CD14-positive monocyte (primary cell): Measurements from ENCODE around the gene ADAMTSL4. TPM values are rescaled to one million over a fixed set of nuclear protein-coding genes. Genes with fewer than 3 reads are reported as not detected.

Experiments
- DNase-seq, 3 donors: peaks; one replicate each; pipeline ENCODE4 v3.0.0-alpha.2; 2011 to 2022
- H2AFZ ChIP-seq: 2 replicates; pipeline ENCODE4 v1.6.0; 2012; ENCODE audit warnings: mild to moderate bottlenecking, low read depth, low read length, inconsistent platforms; ENCODE audit not compliant: insufficient read depth, poor library complexity, severe bottlenecking
- H3K27ac ChIP-seq, 2 donors: 1 replicate in 1 of 2; 2 replicates in 1 of 2; pipeline ENCODE4 v1.5.1; 2012 to 2013; ENCODE audit warnings: low read length in 2 of 2, control low read depth in 1 of 2, inconsistent platforms in 1 of 2, low read depth in 1 of 2, mild to moderate bottlenecking in 1 of 2
- H3K27me3 ChIP-seq, 2 donors: one replicate each; pipeline versions ENCODE4 v1.6.0 to v1.6.1; 2011 to 2013; ENCODE audit warnings: low read length in 2 of 2; ENCODE audit not compliant: control insufficient read depth in 2 of 2, insufficient read depth in 2 of 2
- H3K36me3 ChIP-seq, 2 donors: replicated peaks in 1 of 2; 1 replicate in 1 of 2; 2 replicates in 1 of 2; pipeline versions ENCODE4 v1.5.1 to v1.6.1; 2012 to 2013; ENCODE audit warnings: low read length in 2 of 2, control low read depth in 1 of 2, inconsistent platforms in 1 of 2, mild to moderate bottlenecking in 1 of 2; ENCODE audit not compliant: insufficient read depth in 2 of 2, control insufficient read depth in 1 of 2
- H3K4me1 ChIP-seq, 2 donors: 1 replicate in 1 of 2; 2 replicates in 1 of 2; pipeline versions ENCODE4 v1.5.1 to v1.6.1; 2012 to 2013; ENCODE audit warnings: low read length in 2 of 2, control low read depth in 1 of 2, inconsistent platforms in 1 of 2, mild to moderate bottlenecking in 1 of 2, moderate library complexity in 1 of 2; ENCODE audit not compliant: insufficient read depth in 2 of 2, control insufficient read depth in 1 of 2
- H3K4me2 ChIP-seq: replicated peaks from 2 replicates; pipeline ENCODE3; 2012; ENCODE audit warnings: low read length, moderate library complexity, mild to moderate bottlenecking; ENCODE audit not compliant: poor library complexity, severe bottlenecking; ENCODE audit errors: extremely low read depth
- H3K4me3 ChIP-seq, 3 experiments: fragments of 200-600 bp in 1 of 3; sonication (generic) in 1 of 3; replicated peaks in 1 of 3; 1 replicate in 2 of 3; 2 replicates in 1 of 3; pipeline ENCODE4 v1.5.1; 2011 to 2013; ENCODE audit warnings: low read length in 3 of 3, mild to moderate bottlenecking in 3 of 3, control low read depth in 2 of 3, low read depth in 2 of 3, inconsistent platforms in 1 of 3, moderate library complexity in 1 of 3
- H3K79me2 ChIP-seq: 2 replicates; pipeline ENCODE4 v1.6.0; 2012; ENCODE audit warnings: mild to moderate bottlenecking, control low read depth, inconsistent platforms, low read length, moderate library complexity; ENCODE audit not compliant: insufficient read depth
- H3K9ac ChIP-seq: 2 replicates; pipeline ENCODE4 v1.6.0; 2017; ENCODE audit warnings: low read length, mild to moderate bottlenecking; ENCODE audit not compliant: insufficient read depth, poor library complexity, severe bottlenecking
- H3K9me3 ChIP-seq, 2 donors: replicated peaks in 1 of 2; 1 replicate in 1 of 2; 2 replicates in 1 of 2; pipeline versions ENCODE4 v1.5.1 to v1.6.1; 2012 to 2013; ENCODE audit warnings: low read length in 2 of 2, control low read depth in 1 of 2; ENCODE audit not compliant: control insufficient read depth in 1 of 2, insufficient read depth in 1 of 2
- H4K20me1 ChIP-seq: 2 replicates; pipeline ENCODE4 v1.6.0; 2012; ENCODE audit warnings: mild to moderate bottlenecking, low read length, control low read depth, moderate library complexity; ENCODE audit not compliant: insufficient read depth
- H3K27ac Mint-ChIP-seq, 7 donors: one replicate each; pipeline ENCODE4 v1.8.0; 2020; ENCODE audit warnings: mild to moderate bottlenecking in 7 of 7, mixed read lengths in 7 of 7, moderate library complexity in 6 of 7, inconsistent platforms in 2 of 7
- H3K27me3 Mint-ChIP-seq, 3 donors: one replicate each; pipeline ENCODE4 v1.8.0; 2021 to 2022; ENCODE audit warnings: low read depth in 3 of 3, mild to moderate bottlenecking in 3 of 3, mixed read lengths in 3 of 3, moderate library complexity in 3 of 3, inconsistent platforms in 1 of 3
- H3K36me3 Mint-ChIP-seq, 2 donors: one replicate each; pipeline ENCODE4 v1.8.0; 2020; ENCODE audit warnings: mixed read lengths in 2 of 2, inconsistent platforms in 1 of 2, mild to moderate bottlenecking in 1 of 2
- H3K4me1 Mint-ChIP-seq: one replicate; pipeline ENCODE4 v1.8.0; 2020; ENCODE audit warnings: mild to moderate bottlenecking, mixed read lengths
- H3K4me3 Mint-ChIP-seq, 2 donors: one replicate each; pipeline ENCODE4 v1.8.0; 2020; ENCODE audit warnings: mild to moderate bottlenecking in 2 of 2, mixed read lengths in 2 of 2, moderate library complexity in 1 of 2
- H3K9me3 Mint-ChIP-seq, 7 donors: one replicate each; pipeline ENCODE4 v1.8.0; 2020 to 2022; ENCODE audit warnings: mixed read lengths in 7 of 7, mild to moderate bottlenecking in 6 of 7, moderate library complexity in 6 of 7, inconsistent platforms in 2 of 7
- CTCF ChIP-seq: fragments of 200-600 bp; IDR thresholded peaks from one replicate; pipeline ENCODE4 v1.8.0; 2022; ENCODE audit warnings: antibody characterized with exemption, mild to moderate bottlenecking
- WGBS: methylation state at CpG from one replicate; pipeline ENCODE4 v1.1.5; 2013; ENCODE audit warnings: missing lambda C conversion rate; ENCODE audit not compliant: insufficient coverage; 5-methylcytosine and 5-hydroxymethylcytosine counted together
- intact Hi-C, 2 donors: fragments of 100-400 bp; cut with micrococcal nuclease; formaldehyde crosslinking; loops; one replicate each; pipeline versions ENCODE4 v1.15.0 to v1.15.1; 2023
- polyA plus RNA-seq, 3 donors: library from polyadenylated mRNA; depleted of rRNA in 1 of 3; unstranded in 2 of 3; stranded (reverse) in 1 of 3; fragments of 300-500 nt in 2 of 3; fragments of >200 nt in 1 of 3; fragmentation: Illumina TruSeq in 2 of 3; gene quantifications; 1 replicate in 2 of 3; 2 replicates in 1 of 3; pipeline ENCODE4 v1.2.3, GENCODE V29; 2012 to 2021

Gene ADAMTSL4
- polyA plus RNA-seq, 3 donors, result 2.5 to 109 (median 2.8) TPM

- H3K4me2 ChIP-seq, result peak overlapping the region; percentile 92
- H3K36me3 ChIP-seq, result peaks cover 39 to 50% of the 10 kb centered on the region in 2 donors
- no peaks in the 10 kb centered on the region for H3K9me3 ChIP-seq
- peak overlapping the region; percentile 91 to 97 for H3K27ac ChIP-seq
- no peaks in the 10 kb centered on the region for H3K27me3 ChIP-seq
- WGBS, result under 1% methylated on average over 46 of the region's 50 CpGs
- peak; percentile 71 to 86 (median 81) for DNase-seq
- peaks cover 42 to 60% of the 10 kb centered on the region in 2 donors for H3K4me1 ChIP-seq
- Mint-ChIP-seq H3K27ac (peak overlapping the region; percentile 97 to 99 (median 98)), H3K9me3 (peaks cover 5 to 18% (median 12%) of the 10 kb centered on the region in 7 donors), H3K4me1 (peaks cover 51% of the 10 kb centered on the region), H3K27me3 (peaks cover 0 to 11% (median 2%) of the 10 kb centered on the region in 3 donors), H3K4me3 (peak overlapping the region; percentile 96 to 99), H3K36me3 (peaks cover 49 to 57% of the 10 kb centered on the region in 2 donors)
- no peak overlapping the region for H2AFZ ChIP-seq
- H3K9ac ChIP-seq, result peak overlapping the region; percentile 100
- H4K20me1 ChIP-seq, result peaks cover 59% of the 10 kb centered on the region
- intact Hi-C loops, result loop anchor here (2.0 to 5.0 kb wide), 3 partner anchors 34 to 50 kb away; partner anchors contain the start of gene ENSA (in 1 of the 2)
- no peak for TF ChIP-seq CTCF
- H3K4me3 ChIP-seq, result peak overlapping the region; percentile 81 to 100 (median 100)
- peaks cover 84% of the 10 kb centered on the region for H3K79me2 ChIP-seq
Observed at GRCh38 chr1:150578272-150579109, 29.3 kb downstream of the ADAMTSL4 start.

GRCh38 chr1:150579110-150579944 is 30.1 kb downstream of the ADAMTSL4 start, which contains the start of gene MCL1:
MCL1 (minus strand) TSS chr1:150579610; CDS start chr1:150579530, 80 bp downstream.
- peaks cover 40 to 52% of the 10 kb centered on the region in 2 donors for H3K4me1 ChIP-seq

More at GRCh38 chr1:150579110-150579944, 30.1 kb downstream of the ADAMTSL4 start, which contains the start of gene MCL1:
- Histone ChIP-seq H3K36me3 (peaks cover 34 to 42% of the 10 kb centered on the region in 2 donors), H3K27ac (peak within 1 kb of the TSS; percentile 91 to 97), H4K20me1 (peaks cover 51% of the 10 kb centered on the region), H2AFZ (peak within 1 kb of the TSS; percentile 26), H3K27me3 (no peaks in the 10 kb centered on the region), H3K9ac (peak within 1 kb of the TSS; percentile 100), H3K9me3 (no peaks in the 10 kb centered on the region), H3K79me2 (peaks cover 75% of the 10 kb centered on the region), H3K4me2 (peak within 1 kb of the TSS; percentile 92), H3K4me3 (peak within 1 kb of the TSS; percentile 81 to 100 (median 100))
- peaks cover 43 to 49% of the 10 kb centered on the region in 2 donors for H3K36me3 Mint-ChIP-seq
- H3K27ac Mint-ChIP-seq, result peak within 1 kb of the TSS; percentile 98 to 100 (median 98)
- peak within 1 kb of the TSS; percentile 96 to 99 for H3K4me3 Mint-ChIP-seq
- no peak for TF ChIP-seq CTCF
- H3K4me1 Mint-ChIP-seq, result peaks cover 45% of the 10 kb centered on the region
- peaks cover 5 to 18% (median 12%) of the 10 kb centered on the region in 7 donors for H3K9me3 Mint-ChIP-seq
- 1% methylated on average over 71 of the region's 94 CpGs for WGBS
- peaks cover 0 to 8% (median 2%) of the 10 kb centered on the region in 3 donors for H3K27me3 Mint-ChIP-seq
- intact Hi-C loops, result loop anchor here (2.0 to 5.0 kb wide), 3 partner anchors 33 to 49 kb away; partner anchors contain the start of gene ENSA (in 1 of the 2)
- peak; percentile 95 to 98 (median 97) for DNase-seq
